Measurements from ENCODE around the gene CACNB2.
A peak's percentile ranks its signal among the peaks of the same experiment; 100 is the strongest.

Gene CACNB2

DNA sequence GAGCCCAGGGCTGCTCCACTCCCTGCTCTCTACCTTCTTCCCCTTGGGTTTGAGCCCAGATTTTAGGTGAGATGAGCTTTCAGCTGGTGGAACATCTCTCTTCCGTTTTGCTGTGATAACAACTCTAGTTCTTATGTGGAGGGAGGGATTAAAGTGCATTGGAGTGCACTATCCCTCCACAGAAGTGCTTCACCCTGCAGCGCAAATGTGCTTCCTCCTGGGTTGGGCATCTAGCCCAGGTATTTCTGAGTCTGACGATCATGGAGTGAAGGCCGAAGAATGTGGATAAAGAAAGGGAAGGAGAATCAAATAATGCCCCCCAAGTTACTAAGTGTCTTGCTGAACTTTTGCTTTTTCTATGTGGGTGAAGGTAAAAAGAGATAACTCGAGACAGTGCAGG lies 157.4 kb downstream of the CACNB2 start:
- no peak for DNase-seq

GRCh38 chr10:18298256-18298655 lies 158.0 kb downstream of the CACNB2 start:
- DNase-seq: no peak

- no peak for DNase-seq
These were observed 163.9 kb downstream of the CACNB2 start for GRCh38 chr10:18303851-18304801.

- DNase-seq: no peak
These were observed 165.8 kb downstream of the CACNB2 start for GRCh38 chr10:18306031-18306430.

- no peak for DNase-seq
These were observed 168.4 kb downstream of the CACNB2 start for GRCh38 chr10:18308600-18308999.

- no peak for DNase-seq
These were observed 170.5 kb downstream of the CACNB2 start for GRCh38 chr10:18310761-18311160.

DNA sequence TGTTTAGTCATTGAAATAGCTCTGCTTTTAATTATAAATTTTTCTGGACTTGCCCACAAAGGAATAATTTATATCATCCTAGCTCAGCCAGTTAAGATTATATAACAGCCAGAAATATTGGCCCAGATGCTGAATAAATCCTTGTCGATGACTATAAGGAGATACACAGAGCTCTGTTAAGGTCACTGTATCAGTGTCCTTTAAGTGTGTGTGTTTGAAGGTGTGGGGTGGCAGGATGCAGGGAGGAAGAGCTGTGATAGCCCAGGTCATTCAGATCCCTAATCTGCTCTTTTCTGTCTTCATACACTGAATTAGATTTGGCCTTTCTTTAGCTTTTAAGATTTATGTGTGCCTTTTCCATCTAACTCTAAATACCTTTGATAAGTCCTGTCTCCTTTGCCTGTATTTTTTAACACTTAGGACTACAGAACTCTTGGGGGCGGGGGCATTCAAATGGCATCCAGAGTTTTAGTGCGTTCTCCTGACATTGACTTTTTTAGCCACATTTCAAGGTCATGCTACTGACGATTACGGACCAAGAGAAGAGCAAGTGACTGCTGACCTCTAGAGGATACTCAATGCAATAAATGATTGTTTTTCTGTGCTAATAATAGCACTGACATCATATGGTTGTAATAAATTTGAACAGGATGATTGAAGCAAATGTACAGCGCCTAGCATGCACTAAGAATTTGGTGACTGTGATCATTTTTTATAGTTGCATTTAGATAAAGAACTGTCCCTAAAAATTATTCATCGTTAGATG lies 172.3 kb downstream of the CACNB2 start:
- DNase-seq: peak in 1 of 2 experiments; percentile 47

DNA sequence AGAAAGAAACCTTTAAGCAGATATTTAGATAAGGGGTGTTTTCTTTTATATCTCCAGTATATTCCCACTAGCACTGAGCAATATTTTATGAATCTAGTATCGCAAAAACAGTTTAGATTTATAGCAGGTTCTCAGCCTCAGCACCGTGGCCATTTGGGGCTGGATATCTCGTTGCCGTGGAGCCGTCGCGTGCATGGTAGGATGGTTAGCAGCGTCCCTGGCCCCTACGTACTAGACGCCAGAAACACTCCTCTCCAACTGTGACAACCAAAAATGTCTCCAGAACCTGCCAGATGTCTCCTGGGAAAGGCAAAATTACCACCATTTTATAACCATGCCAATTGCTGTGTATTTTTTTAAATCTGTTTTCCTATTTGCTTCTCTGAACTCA lies 172.9 kb downstream of the CACNB2 start:
- DNase-seq: peak in 1 of 2 experiments; percentile 29

- DNase-seq: no peak
These were observed 173.4 kb downstream of the CACNB2 start for GRCh38 chr10:18313626-18314025.

DNA sequence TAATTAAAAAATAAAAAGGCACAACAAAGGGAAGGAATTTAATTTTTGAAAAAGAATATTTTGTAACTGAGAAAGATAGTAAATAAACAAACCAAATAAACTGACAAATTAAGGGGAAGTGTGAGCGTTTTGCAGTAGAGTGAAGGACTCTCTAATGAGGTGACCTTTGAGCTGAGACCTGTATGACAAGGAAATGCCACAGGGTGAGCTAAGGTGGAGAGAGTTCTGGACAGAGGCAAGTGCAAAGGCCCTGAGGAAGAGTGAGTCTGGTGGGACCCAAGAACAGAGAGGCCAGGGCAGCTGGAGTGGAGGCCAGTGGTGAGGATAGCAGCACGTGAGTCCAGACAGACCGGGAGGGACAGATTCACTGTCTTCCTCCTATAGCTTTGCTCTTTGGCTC lies 179.4 kb downstream of the CACNB2 start:
- no peak for DNase-seq

GRCh38 chr10:18321371-18321770 lies 181.1 kb downstream of the CACNB2 start:
- DNase-seq: no peak

DNA sequence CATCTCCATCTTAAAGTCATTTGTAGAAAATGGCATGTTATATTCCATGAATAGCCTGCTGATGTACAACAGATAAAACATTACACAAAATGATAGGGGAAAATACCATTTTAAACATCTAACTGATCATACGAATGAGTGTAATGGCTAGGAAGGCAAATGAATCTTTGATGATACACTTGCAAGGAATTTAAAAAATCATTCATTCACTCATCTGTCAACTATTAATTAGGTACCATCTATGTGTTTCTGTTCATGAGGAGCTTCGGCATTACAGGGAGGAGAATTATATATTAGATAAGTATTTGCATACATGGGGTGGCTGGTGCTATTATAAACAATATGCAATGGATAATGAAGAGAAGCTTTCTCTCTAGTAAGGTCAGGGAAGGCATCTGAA lies 183.7 kb downstream of the CACNB2 start:
- no peak for DNase-seq

GRCh38 chr10:18325410-18325809 lies 185.2 kb downstream of the CACNB2 start:
- no peak for DNase-seq

GRCh38 chr10:18325889-18326531 lies 185.8 kb downstream of the CACNB2 start:
- no peak for DNase-seq

- DNase-seq: no peak
These were observed 188.7 kb downstream of the CACNB2 start for GRCh38 chr10:18328941-18329340.

DNA sequence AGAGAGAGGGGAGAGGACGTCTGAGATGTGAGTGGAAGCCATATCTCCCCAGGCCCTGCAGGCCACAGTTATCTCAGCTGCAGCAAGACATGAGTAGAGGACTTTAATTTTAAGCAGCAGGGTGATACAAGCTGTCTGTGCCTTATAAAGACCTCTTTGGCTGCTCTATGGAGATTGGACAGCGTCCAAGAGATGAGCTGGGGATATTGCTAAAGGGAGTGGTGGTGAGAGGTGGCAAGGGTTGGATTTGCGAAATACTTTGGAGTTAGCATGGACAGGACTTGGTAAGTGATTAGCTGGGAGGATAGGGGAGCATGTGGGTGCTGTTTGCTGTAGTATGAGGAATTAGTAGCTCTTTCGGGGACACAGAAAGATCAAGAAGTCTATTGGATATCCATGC lies 191.8 kb downstream of the CACNB2 start:
- DNase-seq: no peak

DNA sequence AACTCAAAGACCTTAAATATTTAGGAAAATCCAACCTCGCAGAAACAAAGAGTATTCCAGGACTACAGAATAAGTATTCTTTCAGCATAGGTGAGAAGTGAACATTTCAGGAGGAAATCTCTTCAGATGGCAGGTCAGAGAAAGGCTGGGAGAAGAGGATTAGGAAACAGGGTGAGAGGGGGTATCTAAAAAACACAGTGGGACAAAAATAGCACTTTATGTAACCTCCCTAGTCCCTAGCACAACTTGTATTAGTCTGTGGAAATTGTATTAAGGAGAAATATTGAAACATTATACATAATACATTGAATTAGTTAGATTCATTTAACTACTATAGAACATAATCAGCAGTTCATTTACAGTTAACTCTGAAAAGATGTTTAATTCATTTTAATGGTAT lies 192.3 kb downstream of the CACNB2 start:
- DNase-seq: no peak

DNA sequence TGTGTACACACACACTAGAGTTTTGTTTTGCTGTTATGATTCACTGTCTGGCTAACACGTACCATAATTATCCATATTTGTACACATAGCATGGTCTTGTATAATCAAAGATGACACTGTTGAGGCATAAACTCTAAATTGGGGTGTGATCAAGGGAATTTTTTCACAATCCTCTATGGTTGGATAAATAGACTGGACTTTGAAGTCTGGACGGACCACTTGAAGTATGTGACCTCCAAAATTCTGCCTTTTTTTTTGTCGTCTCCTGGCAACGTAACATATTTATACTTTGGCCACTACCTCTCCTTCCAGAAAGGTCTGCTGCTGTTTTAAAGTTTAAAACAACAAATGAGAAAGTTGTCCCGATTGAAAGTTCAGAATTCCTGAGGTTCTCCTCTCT lies 193.4 kb downstream of the CACNB2 start:
- no peak for DNase-seq

DNA sequence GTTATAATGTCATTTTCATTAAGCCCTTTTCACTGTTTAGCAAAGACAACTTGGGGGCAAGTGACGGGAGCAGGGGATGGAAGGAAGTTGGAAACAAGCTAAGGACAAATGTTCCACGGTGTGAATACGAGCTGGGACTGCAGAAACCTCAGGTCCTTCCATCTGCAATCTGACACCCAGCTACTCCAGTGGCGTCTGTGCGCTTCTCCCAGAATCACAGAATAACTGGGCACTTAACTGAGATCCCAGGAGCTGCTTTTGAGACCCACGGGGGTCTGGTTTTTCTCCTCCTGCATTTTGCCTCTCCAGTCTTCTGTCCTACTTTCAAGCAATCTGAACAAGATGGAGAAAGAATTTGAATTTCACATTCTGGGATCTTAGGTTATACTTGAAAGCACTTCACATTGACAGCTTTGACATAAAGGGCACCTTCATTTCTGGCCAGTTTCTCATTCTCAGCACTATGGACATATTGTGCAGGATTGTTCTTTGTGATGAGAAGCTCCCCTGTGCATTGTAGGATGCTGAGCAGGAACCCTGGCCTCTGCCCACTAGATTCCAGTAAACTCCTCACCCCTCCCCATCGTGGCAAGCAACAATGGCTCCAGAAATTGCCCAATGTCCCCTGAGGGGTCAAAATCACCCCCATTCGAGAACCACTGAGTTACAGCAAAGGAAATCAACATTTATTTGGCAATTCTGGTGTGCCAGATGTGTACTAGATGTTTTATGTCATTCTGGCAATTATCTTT lies 194.1 kb downstream of the CACNB2 start:
- DNase-seq: no peak

GRCh38 chr10:18340496-18341051 lies 200.3 kb downstream of the CACNB2 start:
- no peak for DNase-seq

DNA sequence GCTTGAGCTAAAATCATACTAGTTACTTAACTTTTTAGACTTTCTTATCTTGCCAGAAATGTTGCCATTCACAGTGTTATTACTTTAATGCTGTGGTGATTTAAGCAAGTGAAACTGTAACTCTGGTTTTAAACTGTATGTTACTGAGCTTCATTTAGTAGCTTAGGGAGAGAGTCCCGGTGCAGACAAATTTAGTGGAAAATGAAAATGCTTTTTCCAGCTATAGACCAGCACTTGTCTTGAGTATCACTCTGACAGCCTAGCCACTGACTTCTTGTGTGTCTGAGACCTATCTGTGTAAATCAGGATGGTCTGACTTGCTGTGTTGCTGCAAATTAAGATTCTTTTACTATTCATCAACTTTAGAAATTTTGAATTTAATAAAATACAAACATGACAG lies 200.8 kb downstream of the CACNB2 start:
- DNase-seq: no peak

- DNase-seq: no peak
These were observed 203.3 kb downstream of the CACNB2 start for GRCh38 chr10:18343573-18343972.
